Pancreas (tissue), 10 donors: ENCODE results near the gene DENND6B. TPM values are rescaled to one million over a fixed set of nuclear protein-coding genes. Genes with fewer than 3 reads are reported as not detected.

ENCODE experiments used
- ATAC-seq, 4 donors: fragments of 200-7000 bp; cut with Tn5 transposase; one replicate each; pipeline versions ENCODE4 v1.8.0 to v1.9.1; 2020; ENCODE audit warnings: mild to moderate bottlenecking in 4 of 4, moderate library complexity in 4 of 4
- DNase-seq, 6 donors: peaks; one replicate each; pipeline ENCODE4 v3.0.0-alpha.2; 2020
- FAIRE-seq: peaks from 2 replicates; lab custom pipeline; 2012; peaks lifted over from hg19 to GRCh38; lab: Jason Lieb, UNC
- H3K27ac ChIP-seq, 4 donors: fragments of 200-600 bp; sonication (generic); 1 replicate in 3 of 4; 2 replicates in 1 of 4; pipeline versions ENCODE4 v1.5.0 to v1.8.0; 2020
- H3K27me3 ChIP-seq, 4 donors: fragments of 200-600 bp; one replicate each; pipeline ENCODE4 v1.8.0; 2021
- H3K36me3 ChIP-seq, 3 donors: fragments of 200-600 bp; sonication (generic) in 1 of 3; one replicate each; pipeline versions ENCODE4 v1.5.0 to v1.8.0; 2020 to 2021
- H3K4me1 ChIP-seq, 3 donors: fragments of 200-600 bp; one replicate each; pipeline ENCODE4 v1.8.0; 2021
- H3K4me3 ChIP-seq, 4 donors: fragments of 200-600 bp; sonication (generic) in 2 of 4; one replicate each; pipeline versions ENCODE4 v1.5.0 to v1.8.0; 2020 to 2021
- H3K9me3 ChIP-seq, 4 donors: fragments of 200-600 bp; one replicate each; pipeline ENCODE4 v1.8.0; 2021
- CTCF ChIP-seq, 4 donors: fragments of 200-600 bp; sonication (generic) in 3 of 4; IDR thresholded peaks; one replicate each; pipeline versions ENCODE4 v1.5.0 to v1.8.0; 2021; ENCODE audit warnings: antibody characterized with exemption in 4 of 4
- WGBS, 2 donors: extraction: QIAGEN DNeasy Blood & Tissue Kit; methylation state at CpG; one replicate each; pipeline ENCODE4 v1.1.7; 2013; 5-methylcytosine and 5-hydroxymethylcytosine counted together
- intact Hi-C, 3 donors: fragments of 100-400 bp; cut with DNase I; formaldehyde crosslinking; loops; one replicate each; pipeline versions ENCODE4 v1.11.1 to v1.14.2; 2022
- polyA plus RNA-seq, 2 donors: library from polyadenylated mRNA; stranded (reverse); fragments of 200-250 nt; gene quantifications; one replicate each; pipeline ENCODE4 v1.2.3, GENCODE V29; 2013
- total RNA-seq, 6 donors: library from RNA; stranded (reverse); fragmentation: NEBNext Ultra II Directional in 4 of 6; extraction: Animal tissue kit (Norgen Biotek cat#: 25700) in 4 of 6; gene quantifications; one replicate each; pipeline versions ENCODE4 v1.2.1 to v1.2.4, GENCODE V29; 2021 to 2023
- donor health status: healthy with polysubstance abuse.
- donor health status: DM: no; HTN: no; CAD: no; lungs with moderate emphysema.
- donor health status: DM: no; HTN: no; CAD: no.
- donor health status: control.
- donor health status: control.
- donor health status: Bipolar disorder and iron deficiency.
- donor health status: DM: yes; HTN: yes; CAD: no.
- donor health status: DM: no; HTN: no; CAD: no.
- donor health status: DM: no; HTN: no; CAD: no.
- donor health status: DM: yes; HTN: yes; CAD: no.

DENND6B gene
- total and polyA plus RNA-seq, 8 donors, result 4.3 to 25.3 (median 6.2) TPM

- Histone ChIP-seq H3K27me3 (no peaks in the 10 kb centered on the region), H3K27ac (no peak overlapping the region), H3K36me3 (no peaks in the 10 kb centered on the region), H3K4me3 (no peak overlapping the region), H3K9me3 (no peaks in the 10 kb centered on the region), H3K4me1 (no peaks in the 10 kb centered on the region)
- TF ChIP-seq CTCF (IDR thresholded peaks at IDR 0.05), result no peak
- ATAC-seq (no peak), FAIRE-seq (no peak), DNase-seq (no peak)
- 100% methylated on average over 1 of the region's 1 CpG for WGBS, 2 donors
- intact Hi-C loops, result no loop called here
Observed at GRCh38 chr22:50357222-50357621, 30.4 kb upstream of the DENND6B start.

GRCh38 chr22:50356186-50356585 lies 29.4 kb upstream of the DENND6B start:
- Histone ChIP-seq H3K4me1 (no peaks in the 10 kb centered on the region), H3K27me3 (no peaks in the 10 kb centered on the region), H3K9me3 (no peaks in the 10 kb centered on the region), H3K4me3 (no peak overlapping the region), H3K36me3 (no peaks in the 10 kb centered on the region), H3K27ac (no peak overlapping the region)
- DNase-seq, result no peak
- FAIRE-seq, result no peak
- WGBS, 2 donors, result 92 to 95% methylated on average over 8 of the region's 8 CpGs
- TF ChIP-seq CTCF (IDR thresholded peaks at IDR 0.05), result no peak
- ATAC-seq, result no peak
- intact Hi-C loops, result no loop called here

DNA sequence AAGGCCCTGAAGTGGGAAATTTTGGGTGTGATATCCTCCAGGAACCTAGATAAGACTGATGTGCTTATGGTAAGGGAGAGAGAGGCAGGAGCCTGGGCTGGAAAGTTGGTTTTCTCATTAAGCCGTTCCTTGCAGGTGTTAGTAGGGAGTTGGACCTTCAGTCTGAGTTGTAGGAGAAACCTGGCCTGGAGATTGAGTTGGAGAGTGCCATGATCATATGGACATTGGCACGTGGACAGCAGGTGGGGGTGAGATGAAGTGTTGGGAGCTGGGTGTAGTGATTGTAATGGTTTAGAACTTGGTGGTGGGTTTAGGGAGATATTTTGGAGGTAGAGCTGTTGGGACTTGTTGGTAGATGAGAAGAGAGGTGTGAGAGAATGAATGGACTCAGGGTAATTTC lies 21.2 kb upstream of the DENND6B start:
- intact Hi-C loops, result no loop called here
- no peaks in the 10 kb centered on the region for H3K9me3 ChIP-seq
- no peak overlapping the region for H3K27ac ChIP-seq
- no peaks in the 10 kb centered on the region for H3K27me3 ChIP-seq
- DNase-seq, result no peak
- no peak for ATAC-seq
- no peaks in the 10 kb centered on the region for H3K4me1 ChIP-seq
- no peaks in the 10 kb centered on the region for H3K36me3 ChIP-seq
- no peak overlapping the region for H3K4me3 ChIP-seq
- whole genome bisulfite sequencing, 2 donors, result 21 to 30% methylated on average over 2 of the region's 2 CpGs
- no peak for TF ChIP-seq CTCF (IDR thresholded peaks at IDR 0.05)
- no peak for FAIRE-seq

DNA sequence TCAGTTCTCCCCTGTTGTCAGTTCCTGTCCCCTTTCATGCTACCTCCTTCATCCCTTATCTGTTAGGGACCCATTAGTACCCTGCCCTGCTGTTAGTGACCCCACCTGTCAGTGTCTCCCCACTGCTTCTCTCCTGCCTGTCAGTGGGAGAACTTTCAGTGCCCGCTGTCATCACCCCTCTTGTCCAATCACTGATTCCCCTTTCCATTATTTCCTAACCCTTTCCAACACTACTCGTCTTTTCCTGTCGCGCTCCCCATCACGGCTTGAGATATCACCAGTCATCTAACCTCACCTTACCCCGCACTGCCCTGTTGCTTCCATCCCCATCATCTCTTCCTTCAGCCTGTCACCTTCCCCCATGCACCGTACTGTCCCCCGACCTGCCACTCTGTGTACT lies 20.3 kb upstream of the DENND6B start:
- TF ChIP-seq CTCF (IDR thresholded peaks at IDR 0.05), result no peak
- DNase-seq (peak in 1 of 6 donors; percentile 28), FAIRE-seq (no peak), ATAC-seq (no peak)
- no peaks in the 10 kb centered on the region for H3K4me1 ChIP-seq
- H3K4me3 ChIP-seq, result no peak overlapping the region
- no peaks in the 10 kb centered on the region for H3K27me3 ChIP-seq
- H3K27ac ChIP-seq, result no peak overlapping the region
- intact Hi-C loops, result no loop called here
- no peaks in the 10 kb centered on the region for H3K9me3 ChIP-seq
- WGBS, 2 donors, result 69 to 75% methylated on average over 8 of the region's 8 CpGs
- no peaks in the 10 kb centered on the region for H3K36me3 ChIP-seq

DNA sequence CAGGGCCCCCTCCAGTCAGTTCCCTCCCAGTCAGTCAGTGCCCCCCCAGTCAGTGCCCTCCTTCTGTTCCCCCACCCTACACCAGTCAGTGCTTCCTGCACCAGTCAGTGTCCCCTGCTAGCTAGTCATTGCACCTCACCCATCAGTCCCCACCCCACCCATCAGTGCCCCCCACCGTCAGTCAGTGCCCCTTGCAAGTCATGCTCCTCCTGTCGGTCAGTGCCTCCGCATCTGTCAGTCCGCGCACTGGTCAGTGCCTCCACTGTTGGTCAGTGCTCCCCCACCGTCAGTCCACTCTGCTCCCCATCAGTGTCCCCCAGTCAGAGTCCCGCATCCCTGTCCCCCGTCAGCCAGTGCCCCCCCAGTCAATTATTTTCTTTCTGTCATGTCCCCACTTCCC lies 19.7 kb upstream of the DENND6B start:
- ATAC-seq, result no peak
- H3K36me3 ChIP-seq, result no peaks in the 10 kb centered on the region
- no peak overlapping the region for H3K4me3 ChIP-seq
- 75 to 78% methylated on average over 8 of the region's 8 CpGs for WGBS, 2 donors
- H3K27ac ChIP-seq, result no peak overlapping the region
- H3K4me1 ChIP-seq, result no peaks in the 10 kb centered on the region
- TF ChIP-seq CTCF (IDR thresholded peaks at IDR 0.05), result no peak
- intact Hi-C loops, result no loop called here
- peak in 1 of 6 donors; percentile 69 for DNase-seq
- no peaks in the 10 kb centered on the region for H3K27me3 ChIP-seq
- no peak for FAIRE-seq
- no peaks in the 10 kb centered on the region for H3K9me3 ChIP-seq
